ENCODE data around the gene PLXDC1.

GRCh38 chr17:39101091-39101490 is 50.3 kb downstream of the PLXDC1 start:
- TF ChIP-seq POLR2A (IDR thresholded peaks at IDR 0.05) = no peak
- TF ChIP-seq, protein P1, sequence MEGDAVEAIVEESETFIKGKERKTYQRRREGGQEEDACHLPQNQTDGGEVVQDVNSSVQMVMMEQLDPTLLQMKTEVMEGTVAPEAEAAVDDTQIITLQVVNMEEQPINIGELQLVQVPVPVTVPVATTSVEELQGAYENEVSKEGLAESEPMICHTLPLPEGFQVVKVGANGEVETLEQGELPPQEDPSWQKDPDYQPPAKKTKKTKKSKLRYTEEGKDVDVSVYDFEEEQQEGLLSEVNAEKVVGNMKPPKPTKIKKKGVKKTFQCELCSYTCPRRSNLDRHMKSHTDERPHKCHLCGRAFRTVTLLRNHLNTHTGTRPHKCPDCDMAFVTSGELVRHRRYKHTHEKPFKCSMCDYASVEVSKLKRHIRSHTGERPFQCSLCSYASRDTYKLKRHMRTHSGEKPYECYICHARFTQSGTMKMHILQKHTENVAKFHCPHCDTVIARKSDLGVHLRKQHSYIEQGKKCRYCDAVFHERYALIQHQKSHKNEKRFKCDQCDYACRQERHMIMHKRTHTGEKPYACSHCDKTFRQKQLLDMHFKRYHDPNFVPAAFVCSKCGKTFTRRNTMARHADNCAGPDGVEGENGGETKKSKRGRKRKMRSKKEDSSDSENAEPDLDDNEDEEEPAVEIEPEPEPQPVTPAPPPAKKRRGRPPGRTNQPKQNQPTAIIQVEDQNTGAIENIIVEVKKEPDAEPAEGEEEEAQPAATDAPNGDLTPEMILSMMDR (IDR thresholded peaks at IDR 0.05) = no peak
- TF ChIP-seq POLR2AphosphoS5 (IDR thresholded peaks at IDR 0.05) = no peak
